ENCODE measurements around the gene CCDC112. TPM values are rescaled to one million over a fixed set of nuclear protein-coding genes. Genes with fewer than 3 reads are reported as not detected.
"Not testable (repeated sequence)": the region's sequence is repeated elsewhere in the genome, so short reads cannot be mapped to it uniquely, and the experiment has no call there.

The CCDC112 gene
- total RNA-seq, 4 donors from 2014 or later: 3.7 to 5.7 (median 4.9) TPM

GRCh38 chr5:115330830-115331229 is 34.4 kb upstream of the CCDC112 start:
- no peak for DNase-seq (ENCODE audit: low spot score in 2 of 2)
- intact Hi-C loops (cut with DNase I; ENCODE audit: low total_unique reads): no loop called here
- H3K4me3 ChIP-seq (ENCODE audit: low read depth, poor library complexity, severe bottlenecking): no peak overlapping the region
- TF ChIP-seq CTCF (IDR thresholded peaks at IDR 0.05) (no peak), POLR2A (IDR thresholded peaks at IDR 0.05) (no peak)
- 58 to 60% methylated on average over 2 of the region's 2 CpGs for WGBS, 2 donors

GRCh38 chr5:115329475-115329874 is 33.0 kb upstream of the CCDC112 start:
- no peak overlapping the region for H3K4me3 ChIP-seq (ENCODE audit: low read depth, poor library complexity, severe bottlenecking)
- TF ChIP-seq CTCF (IDR thresholded peaks at IDR 0.05) (no peak), POLR2A (IDR thresholded peaks at IDR 0.05) (no peak)
- 83% methylated on average over 8 of the region's 8 CpGs for WGBS, 2 donors
- DNase-seq (ENCODE audit: low spot score in 2 of 2): no peak
- intact Hi-C loops (cut with DNase I; ENCODE audit: low total_unique reads): no loop called here

- WGBS, 2 donors: 37 to 46% methylated on average over 6 of the region's 6 CpGs
- H3K4me3 ChIP-seq (ENCODE audit: low read depth, poor library complexity, severe bottlenecking); intact Hi-C loops (cut with DNase I; ENCODE audit: low total_unique reads); DNase-seq (ENCODE audit: low spot score in 2 of 2): not testable (repeated sequence)
These were observed 32.3 kb upstream of the CCDC112 start for GRCh38 chr5:115328617-115329274.

GRCh38 chr5:115325296-115325959 is 29.0 kb upstream of the CCDC112 start:
- WGBS, 2 donors: 59 to 62% methylated on average over 3 of the region's 3 CpGs
- intact Hi-C loops (cut with DNase I; ENCODE audit: low total_unique reads): no loop called here
- no peak for DNase-seq (ENCODE audit: low spot score in 2 of 2)
- TF ChIP-seq POLR2A (IDR thresholded peaks at IDR 0.05) (no peak), CTCF (IDR thresholded peaks at IDR 0.05) (no peak)
- H3K4me3 ChIP-seq (ENCODE audit: low read depth, poor library complexity, severe bottlenecking): no peak overlapping the region

GRCh38 chr5:115324021-115324420 is 27.6 kb upstream of the CCDC112 start:
- TF ChIP-seq CTCF (IDR thresholded peaks at IDR 0.05) (no peak), POLR2A (IDR thresholded peaks at IDR 0.05) (no peak)
- H3K4me3 ChIP-seq (ENCODE audit: low read depth, poor library complexity, severe bottlenecking): no peak overlapping the region
- no peak for DNase-seq (ENCODE audit: low spot score in 2 of 2)
- intact Hi-C loops (cut with DNase I; ENCODE audit: low total_unique reads): no loop called here
- WGBS, 2 donors: 87 to 93% methylated on average over 2 of the region's 2 CpGs

GRCh38 chr5:115322729-115323128 is 26.3 kb upstream of the CCDC112 start:
- WGBS, 2 donors: 46 to 70% methylated on average over 2 of the region's 2 CpGs
- TF ChIP-seq POLR2A (IDR thresholded peaks at IDR 0.05): no peak
- DNase-seq (ENCODE audit: low spot score in 2 of 2): no peak
- intact Hi-C loops (cut with DNase I; ENCODE audit: low total_unique reads): no loop called here
- no peak overlapping the region for H3K4me3 ChIP-seq (ENCODE audit: low read depth, poor library complexity, severe bottlenecking)

- intact Hi-C loops (cut with DNase I; ENCODE audit: low total_unique reads): no loop called here
- DNase-seq (ENCODE audit: low spot score in 2 of 2): no peak
- WGBS, 2 donors: 69 to 82% methylated on average over 3 of the region's 3 CpGs
- H3K4me3 ChIP-seq (ENCODE audit: low read depth, poor library complexity, severe bottlenecking): no peak overlapping the region
- no peak for TF ChIP-seq CTCF (IDR thresholded peaks at IDR 0.05)
- no peak for TF ChIP-seq POLR2A (IDR thresholded peaks at IDR 0.05)
These were observed 24.9 kb upstream of the CCDC112 start for GRCh38 chr5:115321309-115321708.

All from lower leg skin (tissue), 4 donors.